Gastroesophageal sphincter (tissue), 3 donors: Measurements from ENCODE around the gene MAPK1.

Experiments
- CTCF ChIP-seq, 4 experiments: fragments of 200-600 bp in 2 of 4; fragments of 450-650 bp in 2 of 4; sonication (generic) in 1 of 4; IDR thresholded peaks; one replicate each; pipeline ENCODE4 v1.5.1; 2017 to 2019; ENCODE audit warnings: antibody characterized with exemption in 4 of 4, mild to moderate bottlenecking in 2 of 4, moderate library complexity in 2 of 4
- EP300 ChIP-seq: sonication (generic); formaldehyde crosslinking; IDR thresholded peaks from one replicate; pipeline ENCODE4 v1.6.1; 2017; ENCODE audit warnings: antibody characterized with exemption, mild to moderate bottlenecking
- POLR2A ChIP-seq, 2 donors: fragments of 450-650 bp; IDR thresholded peaks; one replicate each; pipeline ENCODE4 v1.6.1; 2017; ENCODE audit warnings: antibody characterized with exemption in 2 of 2, mild to moderate bottlenecking in 2 of 2, moderate library complexity in 1 of 2
- POLR2AphosphoS5 ChIP-seq: sonication (generic); formaldehyde crosslinking; IDR thresholded peaks from one replicate; pipeline ENCODE4 v1.6.1; 2017; ENCODE audit warnings: antibody characterized with exemption

- TF ChIP-seq CTCF (IDR thresholded peaks at IDR 0.05), result no peak
- TF ChIP-seq POLR2A (IDR thresholded peaks at IDR 0.05), result no peak
- no peak for TF ChIP-seq EP300
- no peak for TF ChIP-seq POLR2AphosphoS5
Observed at GRCh38 chr22:21815958-21816357, 51.5 kb downstream of the MAPK1 start.
